HuH-7 (cell line): ENCODE data around the gene MDH1B.
"Not testable (repeated sequence)": the region's sequence is repeated elsewhere in the genome, so short reads cannot be mapped to it uniquely, and the experiment has no call there.

Source experiments
- DNase-seq: peaks from one replicate; pipeline ENCODE4 v3.0.0; 2011; ENCODE audit warnings: low spot score

MDH1B gene

DNA sequence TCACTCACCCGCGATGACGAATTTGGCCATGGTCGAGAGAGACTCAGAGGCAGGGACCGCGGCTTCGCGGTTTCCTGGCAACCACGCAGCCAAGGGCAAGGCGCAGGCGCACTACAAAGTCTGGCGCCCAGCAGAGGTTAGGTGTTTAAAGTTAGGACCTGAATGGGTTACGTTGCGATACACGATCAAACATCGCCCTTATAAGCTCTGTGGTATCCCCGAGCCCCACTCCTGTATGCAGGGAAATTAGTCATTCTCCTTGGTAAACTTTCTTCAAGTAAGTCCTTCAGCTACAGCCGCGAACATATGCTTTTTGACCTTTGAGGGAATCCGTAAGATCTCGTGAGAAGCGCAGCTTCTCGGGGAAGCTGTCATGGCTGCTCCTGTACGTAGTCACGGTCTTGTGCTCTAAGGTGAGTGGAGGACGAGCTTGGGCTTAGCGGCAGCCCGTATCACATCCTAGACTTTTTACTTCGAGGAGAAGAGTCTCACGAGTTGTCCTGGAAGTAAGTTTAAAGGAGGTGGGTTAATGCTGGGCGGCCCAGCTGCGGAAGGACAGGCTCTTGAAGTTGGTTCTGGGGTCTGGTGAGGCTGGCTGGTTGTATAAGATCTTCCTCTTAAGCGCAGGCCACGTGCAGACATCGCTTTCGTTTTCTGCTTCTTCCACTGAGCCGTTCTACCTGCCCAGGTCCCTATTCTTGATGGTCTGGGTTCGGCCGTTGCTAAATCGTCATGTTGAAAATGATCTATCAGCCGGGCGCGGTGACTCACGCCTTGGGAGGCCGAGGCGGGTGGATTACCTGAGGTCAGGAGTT, at the start of gene MDH1B, which contains the start of gene FASTKD2:
Gene MDH1B (minus strand): TSS at position 87 of the 815 bp plus-strand sequence. CDS start 57 bp downstream, at position 30.
Gene FASTKD2 (plus strand): TSS at position 365 of the 815 bp plus-strand sequence. CDS start 1,088 bp downstream, outside the sequence.
- DNase-seq = peak; percentile 68

DNA sequence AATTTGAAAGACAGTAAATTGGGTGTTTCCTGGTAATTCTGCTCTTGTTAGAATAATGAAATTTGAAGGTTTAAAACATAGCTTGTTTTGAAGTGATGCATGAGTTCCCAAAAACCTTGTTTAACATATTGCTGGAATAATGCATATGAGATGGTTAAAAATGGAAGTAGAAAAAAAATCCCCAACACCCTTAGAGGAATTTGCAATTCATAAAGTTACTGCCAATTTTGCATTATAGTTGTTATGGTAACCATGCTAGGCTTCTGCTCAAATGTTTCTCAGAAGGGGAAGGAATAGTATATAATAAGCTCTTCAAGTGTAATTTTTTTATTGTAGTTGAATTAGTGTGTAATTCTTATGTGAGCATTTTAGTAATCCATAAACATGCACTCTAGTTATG, 49.4 kb upstream of the MDH1B start:
- no peak for DNase-seq

DNA sequence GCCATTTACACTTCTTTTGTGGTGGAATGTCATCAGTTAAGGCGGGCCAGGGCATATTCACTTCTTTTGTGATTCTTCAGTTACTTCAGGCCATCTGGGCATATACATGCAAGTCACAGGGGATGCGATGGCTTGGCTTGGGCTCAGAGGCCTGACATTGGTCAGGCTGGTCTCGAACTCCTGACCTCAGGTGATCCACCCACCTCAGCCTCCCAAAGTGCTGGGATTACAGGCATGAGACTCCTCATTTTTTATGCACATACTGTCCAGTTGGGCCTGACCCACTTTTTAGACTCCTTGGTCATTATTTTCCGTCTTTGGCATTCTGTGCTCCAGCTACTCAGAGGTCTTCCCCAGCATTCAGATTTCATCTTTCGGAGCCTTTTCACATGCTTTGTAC, 47.3 kb upstream of the MDH1B start:
- DNase-seq = not testable (repeated sequence)

DNA sequence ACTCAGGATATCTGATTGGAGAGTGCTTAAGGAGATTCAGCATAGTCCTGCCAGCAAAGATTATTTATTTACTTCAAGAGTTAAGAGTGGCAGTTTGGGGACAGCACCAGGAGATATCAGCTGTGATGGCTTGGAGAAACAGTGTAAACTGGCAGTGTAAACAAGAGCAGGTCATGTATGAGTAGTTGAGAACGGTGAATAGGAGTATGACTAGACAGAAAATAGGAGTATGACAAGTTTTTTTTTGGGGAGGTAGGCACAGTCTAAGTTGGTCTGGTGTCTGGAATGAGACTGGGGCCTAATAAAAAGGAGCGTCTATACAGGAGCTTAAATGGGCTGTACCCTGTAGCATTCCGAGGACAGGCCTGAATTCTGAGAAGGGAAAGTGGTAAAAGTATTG, 42.5 kb upstream of the MDH1B start:
- DNase-seq = not testable (repeated sequence)

DNA sequence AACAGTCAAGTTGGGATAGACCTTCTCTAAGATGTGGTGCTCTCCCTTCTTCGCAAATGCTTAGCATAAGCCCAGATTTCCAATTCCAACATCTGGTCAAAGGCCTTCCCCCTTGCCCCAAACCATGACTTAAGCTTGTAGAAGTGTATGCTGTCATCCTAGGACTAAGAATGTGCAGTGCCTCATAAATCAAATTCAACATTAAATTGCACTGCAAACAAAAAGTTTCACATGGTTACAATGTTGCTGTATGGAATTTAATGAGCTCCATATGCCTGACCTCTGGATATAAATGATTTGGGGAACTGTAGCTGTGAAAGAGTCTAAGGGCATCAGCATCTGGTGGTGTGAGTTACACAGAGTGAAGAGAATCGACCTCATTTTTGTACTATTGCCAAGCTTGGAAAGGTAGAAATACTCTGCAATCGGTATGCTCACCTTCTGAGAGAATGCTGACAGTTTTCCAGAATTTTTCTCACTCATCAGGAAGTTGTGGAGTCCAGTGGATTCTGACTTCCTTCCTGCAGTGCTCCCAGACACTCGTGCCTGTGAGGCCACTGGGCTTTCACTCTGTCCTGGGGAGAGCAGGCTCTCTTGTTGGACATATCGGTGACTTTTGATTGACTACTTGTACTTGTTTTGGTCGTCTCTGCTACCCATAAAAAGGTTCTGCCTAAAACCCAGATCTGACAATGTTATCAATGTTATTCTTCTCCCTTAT, 40.9 kb upstream of the MDH1B start:
- DNase-seq = no peak

DNA sequence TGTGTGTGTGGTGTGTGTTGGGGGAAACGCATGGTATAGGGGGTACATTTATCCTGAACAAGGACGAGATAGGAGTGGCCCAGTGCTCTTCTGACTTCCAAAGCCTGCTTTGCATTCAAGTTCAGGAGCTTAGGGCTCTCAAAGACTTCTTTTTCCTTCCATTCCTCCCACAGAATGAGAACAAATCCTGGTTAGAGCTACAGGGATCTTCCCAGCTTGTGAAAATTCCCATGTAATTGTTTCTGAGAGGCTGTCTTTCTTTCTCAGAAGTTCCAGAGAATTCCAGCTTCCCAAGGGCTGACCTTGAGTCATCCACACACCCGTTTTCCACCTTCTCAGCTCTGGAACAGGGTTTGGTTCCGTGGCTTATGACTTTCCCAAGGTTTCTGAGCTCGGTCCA, 39.2 kb upstream of the MDH1B start:
- no peak for DNase-seq

DNA sequence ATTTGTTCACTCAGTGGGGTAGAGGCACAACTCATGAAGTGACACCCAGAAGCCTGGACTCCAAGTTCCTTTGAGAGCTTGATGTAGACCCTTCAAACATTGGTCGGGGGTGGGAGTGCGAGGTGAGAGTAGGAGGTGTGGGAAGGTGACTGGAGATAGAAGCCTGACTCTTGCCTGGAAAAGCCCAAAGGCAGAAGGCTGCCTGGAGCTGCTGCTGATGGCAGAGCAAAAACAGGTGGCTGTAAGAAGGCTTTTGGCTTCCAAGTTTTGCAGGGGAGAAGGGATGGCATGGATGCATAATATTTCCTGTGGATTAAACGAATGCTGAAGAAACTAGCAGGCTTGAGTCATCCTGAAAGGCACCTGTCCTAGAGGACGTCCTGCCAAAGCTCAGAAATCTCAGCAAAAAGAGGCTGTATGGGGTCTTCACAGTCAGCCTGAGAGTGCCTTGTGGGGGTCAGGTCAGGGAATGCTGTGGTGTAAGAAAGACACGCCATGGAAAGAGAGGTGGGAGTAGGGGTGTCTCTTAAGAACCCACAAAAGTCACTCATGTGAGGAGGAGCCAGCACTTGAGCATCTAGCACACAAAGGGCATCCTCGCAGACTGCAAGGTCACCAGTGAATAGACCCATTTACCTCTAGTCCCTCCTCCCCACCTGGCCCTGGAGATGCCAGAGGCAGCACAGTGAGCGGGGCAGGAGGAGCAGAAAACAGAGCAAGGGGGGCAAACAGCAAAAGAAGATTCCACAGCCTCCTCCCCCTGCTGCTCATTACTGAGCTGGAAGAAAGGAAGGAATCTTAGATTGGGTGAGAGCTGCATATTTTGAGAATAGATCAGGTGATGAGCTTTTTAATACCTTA, 37.8 kb upstream of the MDH1B start:
- no peak for DNase-seq

DNA sequence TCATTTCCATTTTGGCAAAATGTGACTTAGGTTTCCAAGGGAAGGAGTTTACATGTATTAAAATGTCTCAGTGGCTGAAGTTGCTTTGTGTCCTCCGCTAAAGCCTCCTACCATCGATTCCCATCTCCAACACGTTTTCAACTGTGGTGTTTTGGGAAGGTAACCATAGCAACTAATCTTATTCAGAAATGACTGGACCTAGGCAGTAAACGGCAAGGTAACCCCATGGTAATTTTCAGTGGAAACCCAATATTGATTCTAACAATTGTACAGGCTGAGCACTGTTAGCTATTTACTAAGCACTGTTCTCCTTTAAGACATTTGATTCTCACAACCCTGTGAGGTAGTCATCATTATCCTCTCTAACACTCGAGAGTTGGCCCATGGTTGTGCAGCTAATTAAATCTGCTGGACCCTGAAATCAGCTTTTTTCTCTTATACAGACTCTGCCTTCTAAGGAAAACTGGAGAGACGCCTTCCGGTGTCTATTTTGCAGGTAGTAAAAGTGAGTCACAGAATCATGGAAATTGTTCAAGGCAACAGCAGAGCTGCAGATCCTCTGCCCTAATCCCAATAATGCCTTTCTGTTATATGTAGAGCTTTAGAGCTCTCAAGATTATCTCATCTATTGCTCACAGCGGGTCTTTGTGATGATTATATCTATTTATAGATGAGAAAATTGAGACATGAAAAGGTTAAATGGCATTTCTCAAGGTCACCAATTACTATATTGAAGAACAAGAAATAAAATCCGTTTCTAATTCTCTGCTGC, 36.5 kb upstream of the MDH1B start:
- DNase-seq = no peak

DNA sequence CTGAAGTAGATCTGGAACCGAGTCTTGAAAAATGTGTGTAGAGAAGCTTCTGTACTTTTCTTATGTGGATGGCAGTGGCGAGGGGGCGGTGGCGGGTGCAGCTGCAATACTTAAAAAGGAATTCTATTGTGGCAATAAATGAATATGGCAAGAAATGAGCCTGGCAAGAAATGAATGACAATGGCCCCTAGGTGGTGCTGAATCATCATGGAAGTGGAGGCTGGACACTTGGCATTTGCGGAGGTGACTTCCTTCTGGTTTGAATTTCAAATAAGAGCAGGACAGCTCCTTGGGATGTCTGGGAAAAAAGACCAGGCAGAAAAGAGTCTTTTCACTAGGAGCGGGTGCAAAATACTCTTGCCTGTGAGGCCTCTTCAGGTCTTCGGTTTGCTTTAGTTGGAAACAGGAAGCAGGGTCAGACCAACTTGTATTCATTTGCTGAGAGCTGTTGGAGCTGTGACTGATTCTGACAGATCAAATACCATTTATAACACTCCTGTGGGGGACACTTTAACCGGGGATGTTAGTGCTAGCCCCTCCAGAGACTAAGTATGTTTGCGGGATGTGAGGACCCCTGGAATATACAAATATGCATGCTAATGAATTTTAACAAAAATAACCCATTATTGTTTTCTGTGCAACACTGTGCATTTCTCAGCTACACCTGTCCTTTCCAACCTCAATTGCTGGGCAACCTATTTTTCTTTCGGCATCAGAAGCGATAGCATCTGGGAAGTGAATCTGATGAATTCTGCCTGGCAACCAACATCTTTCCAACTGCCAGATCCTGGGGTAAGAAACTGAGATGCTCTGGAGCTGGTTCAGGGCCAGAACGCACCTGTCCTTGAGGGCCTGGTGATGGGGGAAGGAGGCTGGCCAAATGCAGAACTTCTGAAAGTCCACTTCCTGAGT, 35.6 kb upstream of the MDH1B start:
- DNase-seq = peak; percentile 34

DNA sequence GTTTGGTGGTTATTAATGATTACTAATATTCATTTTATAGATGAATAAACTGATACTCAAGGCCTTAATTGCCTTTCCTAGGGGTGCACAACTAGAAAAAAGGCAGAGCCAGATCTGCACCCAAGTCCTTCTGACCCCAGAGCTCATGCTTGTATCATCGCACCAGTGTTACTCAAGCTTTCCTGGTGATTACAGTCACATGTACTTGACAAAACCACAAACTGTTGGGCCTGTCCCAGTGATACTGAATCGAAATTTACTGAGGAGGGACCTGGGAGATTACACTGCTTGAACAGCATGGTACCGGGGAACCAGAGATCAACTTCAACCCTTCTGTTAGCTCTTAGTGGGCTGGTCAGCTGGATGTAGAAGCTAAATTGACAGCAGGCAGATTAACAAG, 34.0 kb upstream of the MDH1B start:
- DNase-seq = no peak

DNA sequence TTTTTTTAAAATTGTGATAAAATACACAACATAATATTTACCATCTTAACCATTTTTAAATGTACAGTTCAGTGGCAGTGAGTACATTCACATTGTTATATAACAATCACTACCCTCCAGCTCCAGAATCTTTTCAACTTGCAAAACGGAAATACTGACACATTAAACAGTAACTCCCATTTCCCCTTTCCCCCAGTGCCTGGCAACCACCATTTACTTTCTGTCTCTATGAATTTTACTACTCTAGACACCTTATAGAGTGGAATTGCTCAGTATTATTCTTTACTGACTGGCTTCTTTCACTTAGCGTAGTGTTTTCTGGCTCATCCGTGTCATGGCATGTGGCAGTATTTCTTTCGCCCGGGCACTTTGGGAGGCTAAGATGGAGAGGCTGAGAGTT, 32.9 kb upstream of the MDH1B start:
- no peak for DNase-seq

DNA sequence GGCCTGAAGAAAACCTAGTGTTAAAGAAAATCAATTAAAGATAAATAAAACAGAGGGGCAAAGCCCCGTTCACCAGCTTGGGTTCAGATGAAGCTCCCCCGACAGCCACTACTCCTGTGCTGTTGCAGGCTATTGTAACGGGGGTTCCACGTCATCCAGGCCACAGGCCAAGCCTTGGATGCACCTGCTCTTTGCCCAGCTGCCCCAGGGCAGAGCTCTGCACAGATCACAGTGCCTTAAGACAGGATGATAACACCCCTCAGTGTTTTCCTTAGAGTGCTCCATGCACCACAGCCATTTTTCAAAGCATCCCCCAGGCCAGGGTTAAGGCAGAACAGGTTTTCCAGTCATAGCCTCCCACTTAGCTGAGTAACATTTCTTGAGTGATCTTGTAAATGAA, 32.2 kb upstream of the MDH1B start:
- DNase-seq = no peak

DNA sequence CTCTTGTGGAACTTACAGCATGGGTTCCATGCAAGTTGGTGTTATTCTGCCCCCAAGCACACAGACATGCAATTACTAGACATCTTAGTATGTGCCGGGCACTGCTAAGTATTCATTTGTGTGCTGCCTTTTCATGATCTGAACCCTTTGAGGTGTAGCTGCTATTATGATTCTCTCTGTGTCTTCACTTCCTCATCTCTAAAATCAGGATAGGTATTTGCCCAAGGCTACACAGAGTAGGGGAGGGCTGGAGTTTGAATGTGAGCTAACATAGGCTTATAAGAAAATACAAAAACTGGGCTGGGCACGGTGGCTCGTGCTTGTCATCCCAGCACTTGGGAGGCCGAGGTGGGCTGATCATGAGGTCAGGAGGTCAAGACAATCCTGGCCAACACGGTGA, 27.5 kb upstream of the MDH1B start:
- DNase-seq = no peak

DNA sequence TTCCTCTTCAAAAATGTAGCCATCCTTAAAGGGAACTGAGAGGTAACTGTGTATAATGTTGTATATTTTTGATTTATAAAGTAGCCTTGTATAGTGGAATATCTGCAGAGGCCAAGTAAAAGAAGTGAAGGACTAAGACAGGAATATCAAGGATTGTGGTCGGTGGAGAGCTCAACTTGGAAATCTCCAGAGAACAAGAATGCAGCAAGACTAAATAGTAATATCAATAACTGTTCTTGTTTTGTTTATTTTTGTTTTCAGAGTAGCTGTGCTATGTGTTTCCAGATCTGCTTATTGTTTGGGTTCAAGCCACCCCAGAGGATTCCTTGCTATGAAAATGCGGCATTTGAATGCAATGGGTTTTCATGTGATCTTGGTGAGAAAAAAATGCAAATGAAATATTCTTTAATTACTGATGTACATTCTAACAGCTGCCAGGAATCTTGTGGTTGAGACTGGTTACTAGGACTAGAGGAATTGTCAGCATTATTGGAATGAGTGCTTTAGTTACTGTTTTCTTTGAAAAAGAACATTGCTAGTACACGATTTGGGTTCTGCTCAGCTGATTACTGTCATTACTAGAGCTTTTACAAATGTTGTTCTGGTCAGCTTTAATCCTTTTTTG, 25.3 kb upstream of the MDH1B start:
- no peak for DNase-seq

DNA sequence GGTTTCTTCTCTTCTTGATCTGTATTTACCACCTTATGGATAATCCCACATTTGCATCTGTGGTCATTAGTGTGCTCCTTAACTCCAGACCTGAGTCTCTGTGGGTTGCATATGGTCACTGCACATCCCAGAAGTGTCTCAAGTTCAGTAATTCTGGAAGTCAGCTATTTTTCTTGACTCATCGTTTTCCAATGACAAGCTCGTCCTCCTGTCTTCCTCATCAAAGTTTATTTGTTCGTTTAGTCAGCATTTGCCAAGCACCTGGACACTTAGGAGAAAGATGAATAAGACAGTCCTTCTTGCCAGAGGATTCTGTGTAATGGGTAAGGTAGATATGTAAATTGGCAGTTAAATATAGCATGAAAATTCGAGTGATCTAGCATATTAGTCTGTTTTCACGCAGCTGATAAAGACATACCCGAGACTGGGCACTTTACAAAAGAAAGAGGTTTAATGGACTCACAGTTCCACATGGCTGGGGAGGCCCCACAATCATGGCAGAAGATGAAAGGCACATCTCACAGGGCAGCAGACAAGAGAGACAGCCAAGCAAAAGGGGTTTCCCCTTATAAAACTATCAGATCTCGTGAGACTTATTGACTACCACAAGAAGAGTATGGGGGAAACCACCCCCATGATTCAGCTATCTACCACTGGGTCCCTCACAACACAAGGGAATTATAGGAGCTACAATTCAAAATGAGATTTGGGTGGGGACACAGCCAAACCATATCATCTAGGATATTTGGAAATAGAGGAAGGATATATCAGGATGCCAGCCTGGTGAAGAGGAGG, 19.6 kb upstream of the MDH1B start:
- no peak for DNase-seq

DNA sequence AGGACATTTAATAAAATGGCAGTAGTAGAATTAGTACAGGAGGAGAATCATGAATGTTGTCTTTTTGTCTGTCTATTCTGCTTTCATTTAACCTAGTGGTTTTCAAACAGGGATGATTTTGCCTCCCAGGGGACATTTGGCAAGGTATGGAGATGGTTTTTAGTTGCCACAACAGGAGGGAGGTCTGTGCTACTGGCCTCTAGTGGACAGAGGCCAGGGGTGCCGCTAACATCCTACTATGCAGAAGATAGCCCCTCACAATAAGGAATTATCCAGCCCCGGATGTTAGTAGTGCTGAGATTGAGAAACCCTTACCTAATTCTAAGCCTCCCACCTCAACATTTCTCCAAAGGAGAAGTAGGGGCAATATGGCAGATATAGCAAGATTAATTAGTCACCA, 18.6 kb upstream of the MDH1B start:
- DNase-seq = no peak

DNA sequence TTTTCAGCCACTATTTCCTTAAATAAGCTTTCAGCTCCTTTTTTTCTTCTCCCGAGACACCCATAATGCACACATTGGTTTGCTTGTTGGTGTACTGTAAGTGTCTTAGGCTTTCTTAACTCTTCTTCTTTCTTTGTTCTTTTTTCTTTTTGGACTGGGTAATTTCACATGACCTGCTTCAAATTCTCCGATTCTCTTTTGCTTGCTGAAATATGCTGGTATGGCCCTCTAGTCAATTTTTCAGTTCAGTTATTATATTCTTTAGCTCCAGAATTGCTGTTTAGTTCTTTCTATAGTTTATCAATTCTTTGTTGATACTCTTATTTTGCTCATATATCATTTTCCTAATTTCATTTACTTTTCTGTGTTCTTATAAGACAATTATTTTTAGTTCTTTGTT, 15.5 kb upstream of the MDH1B start:
- no peak for DNase-seq

DNA sequence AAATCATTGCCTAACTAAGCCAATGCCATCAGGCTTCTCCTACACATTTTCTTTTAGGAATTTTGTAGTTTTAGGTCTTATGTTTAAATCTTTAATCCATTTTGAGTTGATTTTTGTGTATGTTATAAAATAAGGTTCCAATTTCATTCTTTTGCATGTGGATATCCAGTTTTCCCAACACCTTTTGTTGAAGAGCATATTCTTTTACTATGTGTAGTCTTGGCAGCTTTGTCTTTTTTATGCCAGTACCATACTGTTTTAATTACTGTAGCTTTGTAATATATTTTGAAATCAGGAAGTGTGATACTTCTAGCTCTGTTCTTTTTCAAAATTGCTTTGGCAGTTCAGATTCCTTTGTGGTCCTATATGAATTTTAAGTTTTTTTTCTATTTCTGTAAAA, 11.3 kb upstream of the MDH1B start:
- no peak for DNase-seq

DNA sequence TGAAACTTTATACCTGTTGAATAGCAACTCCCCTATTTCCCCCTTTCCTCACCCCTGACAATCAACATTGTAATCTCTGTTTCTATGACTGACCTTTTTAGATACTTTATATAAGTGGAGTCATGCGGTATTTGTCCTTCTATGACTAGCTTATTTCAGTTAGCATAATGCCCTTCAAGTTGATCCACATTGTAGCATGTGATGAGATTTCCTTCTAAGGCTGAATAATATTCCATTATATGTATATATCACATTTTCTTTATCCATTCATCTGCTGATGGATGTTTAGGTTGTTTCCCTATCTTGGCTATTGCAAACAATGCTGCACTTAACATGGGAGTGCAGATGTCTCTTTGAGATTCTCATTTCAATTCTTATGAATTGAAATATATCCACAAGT, 9.7 kb upstream of the MDH1B start:
- DNase-seq = no peak
